Thyroid gland (tissue), 4 donors: ENCODE data around the gene DUOX1.

Experiments used
- POLR2A ChIP-seq, 2 donors: fragments of 450-650 bp; IDR thresholded peaks; one replicate each; pipeline ENCODE4 v1.6.1; 2017; ENCODE audit warnings: antibody characterized with exemption in 2 of 2, mild to moderate bottlenecking in 2 of 2, moderate library complexity in 1 of 2
- TF ChIP-seq, protein P1 (sequence below), 6 experiments: fragments of 200-600 bp in 3 of 6; fragments of 450-650 bp in 3 of 6; sonication (generic) in 3 of 6; IDR thresholded peaks; one replicate each; pipeline ENCODE4 v1.5.1; 2016 to 2019; ENCODE audit warnings: antibody characterized with exemption in 6 of 6, mild to moderate bottlenecking in 2 of 6, inconsistent platforms in 1 of 6, moderate library complexity in 1 of 6

DNA sequence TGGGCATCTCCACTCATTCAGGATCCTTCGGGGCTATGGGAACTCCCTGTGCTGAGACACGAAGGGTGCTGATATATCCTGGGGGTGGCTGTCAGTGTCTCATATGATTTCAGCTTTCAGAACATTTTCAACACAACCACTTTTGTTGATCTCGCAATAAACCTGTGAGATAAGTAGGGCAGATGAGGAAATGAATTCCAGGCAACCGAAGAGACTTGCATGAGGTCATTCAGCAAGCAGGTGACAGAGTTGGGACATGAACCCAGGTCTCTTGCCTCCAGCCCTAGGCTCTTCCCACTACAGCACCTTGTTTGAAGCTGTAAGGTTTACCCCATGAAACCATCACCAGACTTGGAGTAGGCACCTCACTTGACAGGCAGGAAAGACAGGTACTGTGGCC is 16.6 kb downstream of the DUOX1 start:
- TF ChIP-seq POLR2A (IDR thresholded peaks at IDR 0.05): no peak
- TF ChIP-seq, protein P1, sequence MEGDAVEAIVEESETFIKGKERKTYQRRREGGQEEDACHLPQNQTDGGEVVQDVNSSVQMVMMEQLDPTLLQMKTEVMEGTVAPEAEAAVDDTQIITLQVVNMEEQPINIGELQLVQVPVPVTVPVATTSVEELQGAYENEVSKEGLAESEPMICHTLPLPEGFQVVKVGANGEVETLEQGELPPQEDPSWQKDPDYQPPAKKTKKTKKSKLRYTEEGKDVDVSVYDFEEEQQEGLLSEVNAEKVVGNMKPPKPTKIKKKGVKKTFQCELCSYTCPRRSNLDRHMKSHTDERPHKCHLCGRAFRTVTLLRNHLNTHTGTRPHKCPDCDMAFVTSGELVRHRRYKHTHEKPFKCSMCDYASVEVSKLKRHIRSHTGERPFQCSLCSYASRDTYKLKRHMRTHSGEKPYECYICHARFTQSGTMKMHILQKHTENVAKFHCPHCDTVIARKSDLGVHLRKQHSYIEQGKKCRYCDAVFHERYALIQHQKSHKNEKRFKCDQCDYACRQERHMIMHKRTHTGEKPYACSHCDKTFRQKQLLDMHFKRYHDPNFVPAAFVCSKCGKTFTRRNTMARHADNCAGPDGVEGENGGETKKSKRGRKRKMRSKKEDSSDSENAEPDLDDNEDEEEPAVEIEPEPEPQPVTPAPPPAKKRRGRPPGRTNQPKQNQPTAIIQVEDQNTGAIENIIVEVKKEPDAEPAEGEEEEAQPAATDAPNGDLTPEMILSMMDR (IDR thresholded peaks at IDR 0.05): no peak
